Measurements from ENCODE around the gene PCSK1. TPM values are rescaled to one million over a fixed set of nuclear protein-coding genes. Genes with fewer than 3 reads are reported as not detected.
"Not testable (repeated sequence)": the region's sequence is repeated elsewhere in the genome, so short reads cannot be mapped to it uniquely, and the experiment has no call there.

The PCSK1 gene
- total and polyA plus RNA-seq, 4 donors = 0.13 to 7.7 (median 1.6) TPM

DNA sequence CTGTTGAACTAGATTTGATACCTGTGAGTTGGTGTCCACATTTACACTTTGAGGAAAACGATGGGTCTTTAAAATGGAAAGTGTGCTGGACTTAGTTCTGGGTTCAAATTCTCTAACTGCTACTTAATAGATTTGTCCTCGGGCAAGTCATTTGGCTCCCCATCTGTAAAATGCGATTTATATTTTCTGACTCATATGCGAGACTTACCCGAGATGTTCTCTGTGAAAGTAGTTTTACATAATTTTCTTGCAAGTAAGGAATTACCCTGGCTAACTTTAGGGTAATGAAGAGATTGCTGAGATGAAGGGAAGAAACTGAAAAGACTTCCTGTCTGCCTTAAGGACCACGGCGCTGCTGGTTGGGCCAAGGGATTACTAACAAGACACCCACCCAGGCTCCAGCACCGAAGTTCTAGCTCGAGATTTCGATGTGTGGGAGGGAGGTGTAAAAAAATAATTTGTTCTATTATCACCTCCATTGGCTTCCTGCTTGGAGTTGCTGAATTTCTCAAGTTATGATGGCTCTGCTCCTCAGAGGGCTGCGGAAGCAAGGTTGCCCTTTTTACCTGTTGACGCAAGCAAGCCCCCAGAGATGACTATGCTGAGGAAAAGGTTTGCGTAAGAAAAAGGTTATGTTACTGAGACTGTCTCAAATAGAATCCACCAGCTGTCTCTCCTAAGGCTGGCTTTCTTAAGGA is 24.1 kb downstream of the PCSK1 start:
- DNase-seq (no peak), ATAC-seq (ENCODE audit: low FRiP score) (no peak)
- intact Hi-C loops (cut with DNase I) = no loop called here
- Histone ChIP-seq H3K27me3 (ENCODE audit: control insufficient read depth in 1 of 2, insufficient read depth in 2 of 2, low read length in 1 of 2) (no peaks in the 10 kb centered on the region), H3K4me3 (ENCODE audit: low read length in 2 of 2) (no peak overlapping the region), H3K36me3 (ENCODE audit: control insufficient read depth in 1 of 2, insufficient read depth in 2 of 2, low read length in 1 of 2) (no peaks in the 10 kb centered on the region), H3K27ac (ENCODE audit: low read depth in 1 of 2, low read length in 2 of 2) (no peak overlapping the region), H3K9me3 (ENCODE audit: control insufficient read depth, low read length) (no peaks in the 10 kb centered on the region), H3K4me1 (ENCODE audit: control insufficient read depth in 1 of 2, insufficient read depth in 2 of 2, low read length in 2 of 2) (peaks cover 2 to 5% of the 10 kb centered on the region in 2 donors)
- WGBS, 2 donors = 59 to 74% methylated on average over 13 of the region's 13 CpGs

DNA sequence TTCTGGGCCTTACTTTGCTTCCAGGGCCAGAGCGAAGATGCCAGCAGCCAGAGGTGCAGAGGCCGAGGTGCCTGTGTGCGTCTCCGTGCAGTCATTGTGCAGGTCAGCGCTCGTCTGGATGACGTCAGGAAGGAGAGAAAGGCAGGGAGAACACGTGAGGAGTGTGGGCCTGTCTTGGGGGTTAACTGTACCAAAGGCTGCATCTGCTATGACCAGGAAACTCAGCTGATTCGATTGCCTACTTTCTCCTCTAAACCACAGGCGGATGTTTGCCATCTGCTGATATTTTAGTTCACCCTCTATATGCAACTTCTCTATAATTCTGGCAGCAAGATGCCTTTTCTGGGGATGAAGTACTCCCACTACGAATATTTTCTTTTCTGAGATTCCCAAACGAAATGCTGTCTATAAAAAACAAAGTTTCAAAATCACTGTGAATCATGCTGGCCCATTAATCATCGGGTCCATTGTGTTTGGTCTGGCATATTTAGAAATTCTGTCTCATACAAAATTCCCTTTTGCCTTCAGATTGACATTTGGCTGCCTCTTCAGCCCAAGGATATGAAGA is 24.8 kb downstream of the PCSK1 start:
- peak overlapping the region in 1 of 2 donors; percentile 25 for H3K27ac ChIP-seq (ENCODE audit: low read depth in 1 of 2, low read length in 2 of 2)
- no peak for ATAC-seq (ENCODE audit: low FRiP score)
- H3K36me3 ChIP-seq (ENCODE audit: control insufficient read depth in 1 of 2, insufficient read depth in 2 of 2, low read length in 1 of 2) = no peaks in the 10 kb centered on the region
- no peak overlapping the region for H3K4me3 ChIP-seq (ENCODE audit: low read length in 2 of 2)
- H3K4me1 ChIP-seq (ENCODE audit: control insufficient read depth in 1 of 2, insufficient read depth in 2 of 2, low read length in 2 of 2) = peaks cover 2 to 5% of the 10 kb centered on the region in 2 donors
- intact Hi-C loops (cut with DNase I) = no loop called here
- no peaks in the 10 kb centered on the region for H3K9me3 ChIP-seq (ENCODE audit: control insufficient read depth, low read length)
- WGBS, 2 donors = 41 to 48% methylated on average over 13 of the region's 13 CpGs
- no peak for DNase-seq
- H3K27me3 ChIP-seq (ENCODE audit: control insufficient read depth in 1 of 2, insufficient read depth in 2 of 2, low read length in 1 of 2) = no peaks in the 10 kb centered on the region

DNA sequence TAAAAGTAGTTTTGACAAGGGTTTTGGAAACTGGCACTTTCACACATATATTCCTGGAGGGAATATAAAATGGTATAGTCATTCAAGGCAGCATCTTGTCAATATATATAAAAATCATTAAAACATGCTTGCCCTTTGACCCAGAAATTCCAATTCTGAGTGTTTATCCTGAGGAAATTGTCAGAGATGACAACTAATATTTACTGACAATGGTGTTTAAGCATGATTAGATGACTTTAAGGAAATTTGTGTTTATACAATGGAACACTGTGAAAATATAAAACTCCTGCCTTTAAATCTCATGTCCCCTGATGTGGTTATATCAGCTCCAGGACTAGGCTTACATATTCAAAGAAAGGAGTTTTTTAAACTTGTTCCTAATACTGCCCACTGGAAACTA is 25.6 kb downstream of the PCSK1 start:
- Histone ChIP-seq H3K4me1 (ENCODE audit: control insufficient read depth in 1 of 2, insufficient read depth in 2 of 2, low read length in 2 of 2) (peaks cover 2 to 5% of the 10 kb centered on the region in 2 donors), H3K27me3 (ENCODE audit: control insufficient read depth in 1 of 2, insufficient read depth in 2 of 2, low read length in 1 of 2) (no peaks in the 10 kb centered on the region), H3K4me3 (ENCODE audit: low read length in 2 of 2) (no peak overlapping the region), H3K9me3 (ENCODE audit: control insufficient read depth, low read length) (no peaks in the 10 kb centered on the region), H3K36me3 (ENCODE audit: control insufficient read depth in 1 of 2, insufficient read depth in 2 of 2, low read length in 1 of 2) (no peaks in the 10 kb centered on the region), H3K27ac (ENCODE audit: low read depth in 1 of 2, low read length in 2 of 2) (no peak overlapping the region)
- intact Hi-C loops (cut with DNase I) = no loop called here
- no peak for ATAC-seq (ENCODE audit: low FRiP score)
- no peak for DNase-seq

DNA sequence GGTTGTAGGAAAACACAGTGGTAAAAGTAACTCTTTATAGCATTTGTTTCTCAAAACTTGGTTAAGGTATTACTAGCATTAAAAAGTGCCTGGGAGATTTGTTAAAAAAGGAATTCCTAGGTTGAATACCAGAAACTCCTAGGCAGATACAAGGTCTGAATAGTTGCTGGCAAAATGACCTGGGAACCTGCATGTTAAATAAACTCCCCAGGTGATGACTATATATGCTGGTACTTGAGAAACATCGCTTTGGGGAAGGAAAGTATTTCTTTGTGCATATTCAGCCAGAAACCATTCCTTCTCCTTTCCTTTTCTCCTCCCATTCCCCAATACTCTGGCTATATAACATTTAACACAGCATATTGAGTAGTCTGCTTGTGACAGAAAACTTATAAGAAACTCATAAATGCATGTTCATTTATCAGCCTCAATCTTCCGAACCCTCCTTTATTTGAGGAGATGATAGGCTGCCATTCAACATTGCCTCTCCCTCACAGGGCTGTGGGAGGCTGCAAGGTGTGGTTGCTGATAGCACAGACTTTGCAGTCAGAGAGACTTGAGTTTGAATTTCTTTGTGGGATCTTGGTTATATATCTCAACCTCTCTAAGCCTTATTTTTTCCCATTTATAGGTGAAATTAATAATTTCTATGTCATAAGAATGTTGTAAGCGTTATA is 28.7 kb downstream of the PCSK1 start:
- 94 to 95% methylated on average over 3 of the region's 3 CpGs for WGBS, 2 donors
- no peaks in the 10 kb centered on the region for H3K36me3 ChIP-seq (ENCODE audit: control insufficient read depth in 1 of 2, insufficient read depth in 2 of 2, low read length in 1 of 2)
- H3K27ac ChIP-seq (ENCODE audit: low read depth in 1 of 2, low read length in 2 of 2) = no peak overlapping the region
- H3K9me3 ChIP-seq (ENCODE audit: control insufficient read depth, low read length) = no peaks in the 10 kb centered on the region
- no peak overlapping the region for H3K4me3 ChIP-seq (ENCODE audit: low read length in 2 of 2)
- no peaks in the 10 kb centered on the region for H3K27me3 ChIP-seq (ENCODE audit: control insufficient read depth in 1 of 2, insufficient read depth in 2 of 2, low read length in 1 of 2)
- ATAC-seq (ENCODE audit: low FRiP score) = no peak
- H3K4me1 ChIP-seq (ENCODE audit: control insufficient read depth in 1 of 2, insufficient read depth in 2 of 2, low read length in 2 of 2) = peaks cover 2 to 5% of the 10 kb centered on the region in 2 donors
- intact Hi-C loops (cut with DNase I) = no loop called here
- DNase-seq = no peak

DNA sequence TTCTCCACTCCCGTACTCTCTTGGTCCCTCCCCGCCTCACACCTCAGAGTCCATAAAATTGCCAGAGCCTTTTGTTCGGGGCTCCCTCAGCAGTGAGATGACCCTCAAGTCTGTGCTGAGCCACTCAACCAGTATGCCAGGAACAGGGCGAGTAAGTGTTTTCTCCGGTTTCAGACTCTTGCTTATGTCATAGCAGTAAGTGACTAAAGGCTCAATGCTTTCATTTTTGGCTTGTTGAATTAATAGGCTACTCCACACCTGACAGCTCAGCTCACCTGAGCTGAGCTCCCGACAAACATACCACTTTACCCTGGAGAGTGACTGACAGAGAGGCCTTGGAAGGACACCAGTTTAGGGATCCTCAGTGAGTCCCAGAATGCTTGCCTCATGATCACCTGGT is 30.5 kb downstream of the PCSK1 start:
- no peaks in the 10 kb centered on the region for H3K36me3 ChIP-seq (ENCODE audit: control insufficient read depth in 1 of 2, insufficient read depth in 2 of 2, low read length in 1 of 2)
- 77 to 84% methylated on average over 6 of the region's 6 CpGs for WGBS, 2 donors
- no peaks in the 10 kb centered on the region for H3K27me3 ChIP-seq (ENCODE audit: control insufficient read depth in 1 of 2, insufficient read depth in 2 of 2, low read length in 1 of 2)
- intact Hi-C loops (cut with DNase I) = no loop called here
- H3K4me1 ChIP-seq (ENCODE audit: control insufficient read depth in 1 of 2, insufficient read depth in 2 of 2, low read length in 2 of 2) = no peaks in the 10 kb centered on the region
- no peaks in the 10 kb centered on the region for H3K9me3 ChIP-seq (ENCODE audit: control insufficient read depth, low read length)
- DNase-seq (no peak), ATAC-seq (ENCODE audit: low FRiP score) (no peak)
- no peak overlapping the region for H3K4me3 ChIP-seq (ENCODE audit: low read length in 2 of 2)
- no peak overlapping the region for H3K27ac ChIP-seq (ENCODE audit: low read depth in 1 of 2, low read length in 2 of 2)

DNA sequence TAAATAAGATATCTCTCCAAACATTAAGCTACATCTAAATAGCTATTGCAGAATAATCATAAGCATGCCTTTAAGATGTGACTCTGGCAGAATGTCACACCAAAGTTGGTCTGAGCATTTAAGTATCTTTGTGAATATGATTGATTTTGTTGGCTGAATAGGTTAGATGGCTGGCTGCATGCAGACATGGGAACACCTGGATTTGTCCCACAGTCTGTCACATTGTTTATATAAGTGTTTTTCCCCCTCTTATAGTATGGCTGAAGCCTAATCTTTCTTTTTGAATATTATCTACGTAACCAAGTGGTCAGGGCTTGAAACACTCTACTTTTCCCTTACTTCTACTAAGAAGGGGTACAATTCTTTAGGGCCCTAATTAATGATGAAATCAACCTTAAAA is 36.2 kb downstream of the PCSK1 start:
- Histone ChIP-seq H3K4me1 (ENCODE audit: control insufficient read depth in 1 of 2, insufficient read depth in 2 of 2, low read length in 2 of 2) (no peaks in the 10 kb centered on the region), H3K27me3 (ENCODE audit: control insufficient read depth in 1 of 2, insufficient read depth in 2 of 2, low read length in 1 of 2) (no peaks in the 10 kb centered on the region), H3K4me3 (ENCODE audit: low read length in 2 of 2) (no peak overlapping the region), H3K36me3 (ENCODE audit: control insufficient read depth in 1 of 2, insufficient read depth in 2 of 2, low read length in 1 of 2) (no peaks in the 10 kb centered on the region), H3K9me3 (ENCODE audit: control insufficient read depth, low read length) (no peaks in the 10 kb centered on the region), H3K27ac (ENCODE audit: low read depth in 1 of 2, low read length in 2 of 2) (no peak overlapping the region)
- WGBS, 2 donors = 94 to 95% methylated on average over 1 of the region's 1 CpG
- ATAC-seq (ENCODE audit: low FRiP score) = no peak
- no peak for DNase-seq
- intact Hi-C loops (cut with DNase I) = no loop called here

DNA sequence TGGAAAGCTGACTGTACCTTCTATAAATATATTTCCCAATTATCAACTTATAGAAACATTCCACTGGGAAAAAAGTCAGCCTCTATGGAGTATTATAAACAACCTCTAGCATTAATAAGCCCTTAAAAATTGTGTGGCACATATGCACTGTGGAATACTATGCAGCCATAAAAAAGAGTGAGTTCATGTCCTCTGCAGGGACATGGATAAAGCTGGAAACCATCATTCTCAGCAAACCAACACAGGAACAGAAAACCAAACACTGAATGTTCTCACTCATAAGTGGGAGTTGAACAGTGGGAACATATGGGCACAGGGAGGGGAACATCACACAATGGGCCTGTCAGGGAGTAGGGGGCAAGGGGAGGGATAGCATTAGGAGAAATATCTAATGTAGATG is 37.8 kb downstream of the PCSK1 start:
- ATAC-seq (ENCODE audit: low FRiP score); H3K27me3 ChIP-seq (ENCODE audit: control insufficient read depth in 1 of 2, insufficient read depth in 2 of 2, low read length in 1 of 2); H3K36me3 ChIP-seq (ENCODE audit: control insufficient read depth in 1 of 2, insufficient read depth in 2 of 2, low read length in 1 of 2); H3K4me1 ChIP-seq (ENCODE audit: control insufficient read depth in 1 of 2, insufficient read depth in 2 of 2, low read length in 2 of 2); H3K27ac ChIP-seq (ENCODE audit: low read depth in 1 of 2, low read length in 2 of 2); H3K9me3 ChIP-seq (ENCODE audit: control insufficient read depth, low read length); H3K4me3 ChIP-seq (ENCODE audit: low read length in 2 of 2); DNase-seq; intact Hi-C loops (cut with DNase I): not testable (repeated sequence)

DNA sequence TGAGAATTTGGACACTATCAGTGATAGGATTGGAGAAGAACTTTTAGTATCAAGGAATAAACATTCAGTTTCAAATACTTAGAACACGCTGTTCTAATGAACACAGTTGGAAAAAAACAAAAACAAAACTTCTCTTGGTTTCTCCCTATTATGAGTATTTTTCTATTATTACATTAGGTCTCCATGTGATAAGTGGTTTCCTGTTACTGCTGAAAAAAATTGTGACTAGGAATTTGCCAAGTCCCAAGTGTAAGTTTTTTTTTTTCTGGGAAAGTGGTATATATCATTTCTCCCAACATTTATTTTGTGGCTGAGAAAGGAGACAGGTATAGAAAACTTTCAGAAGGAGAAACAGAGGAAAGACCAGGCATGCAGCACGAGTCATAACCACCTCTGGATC is 41.1 kb downstream of the PCSK1 start:
- DNase-seq = no peak
- Histone ChIP-seq H3K27ac (ENCODE audit: low read depth in 1 of 2, low read length in 2 of 2) (no peak overlapping the region), H3K4me1 (ENCODE audit: control insufficient read depth in 1 of 2, insufficient read depth in 2 of 2, low read length in 2 of 2) (no peaks in the 10 kb centered on the region), H3K4me3 (ENCODE audit: low read length in 2 of 2) (no peak overlapping the region), H3K27me3 (ENCODE audit: control insufficient read depth in 1 of 2, insufficient read depth in 2 of 2, low read length in 1 of 2) (no peaks in the 10 kb centered on the region), H3K9me3 (ENCODE audit: control insufficient read depth, low read length) (no peaks in the 10 kb centered on the region), H3K36me3 (ENCODE audit: control insufficient read depth in 1 of 2, insufficient read depth in 2 of 2, low read length in 1 of 2) (no peaks in the 10 kb centered on the region)
- ATAC-seq (ENCODE audit: low FRiP score) = no peak
- intact Hi-C loops (cut with DNase I) = no loop called here
- 21 to 31% methylated on average over 2 of the region's 2 CpGs for WGBS, 2 donors

DNA sequence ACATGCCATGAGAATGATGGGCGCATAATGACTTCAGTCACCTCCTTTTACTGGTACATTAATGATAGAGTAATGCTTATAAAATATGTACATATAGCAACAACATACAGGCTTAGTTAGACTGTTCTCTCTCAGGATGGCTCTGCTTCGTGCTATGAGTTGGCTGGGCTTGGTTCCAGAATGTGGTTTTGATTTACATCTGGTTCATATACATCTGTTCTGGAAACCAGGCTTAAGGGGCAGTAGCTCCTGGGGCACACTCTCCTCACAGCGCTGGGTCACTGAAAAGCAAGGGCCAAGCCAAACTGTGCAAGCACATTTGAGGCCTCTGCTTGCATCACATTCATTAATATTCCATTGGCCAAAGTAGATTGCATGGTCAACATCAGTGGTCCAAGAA is 44.9 kb downstream of the PCSK1 start:
- ATAC-seq (ENCODE audit: low FRiP score) = no peak
- 92 to 93% methylated on average over 3 of the region's 3 CpGs for WGBS, 2 donors
- Histone ChIP-seq H3K9me3 (ENCODE audit: control insufficient read depth, low read length) (no peaks in the 10 kb centered on the region), H3K27me3 (ENCODE audit: control insufficient read depth in 1 of 2, insufficient read depth in 2 of 2, low read length in 1 of 2) (no peaks in the 10 kb centered on the region), H3K27ac (ENCODE audit: low read depth in 1 of 2, low read length in 2 of 2) (no peak overlapping the region), H3K4me3 (ENCODE audit: low read length in 2 of 2) (no peak overlapping the region), H3K4me1 (ENCODE audit: control insufficient read depth in 1 of 2, insufficient read depth in 2 of 2, low read length in 2 of 2) (no peaks in the 10 kb centered on the region), H3K36me3 (ENCODE audit: control insufficient read depth in 1 of 2, insufficient read depth in 2 of 2, low read length in 1 of 2) (no peaks in the 10 kb centered on the region)
- no peak for DNase-seq
- intact Hi-C loops (cut with DNase I) = no loop called here

Measured in aorta (tissue), 5 donors.